CD4-positive, alpha-beta T cell treated with Interferon gamma for 1 hour (primary cell): ENCODE data around the gene ELK1.
"Not testable (repeated sequence)": the region's sequence is repeated elsewhere in the genome, so short reads cannot be mapped to it uniquely, and the experiment has no call there.

Experiments
- DNase-seq: peaks from one replicate; pipeline ENCODE4 v3.0.0-alpha.2; 2020

Gene ELK1

GRCh38 chrX:47610511-47610910, 39.9 kb downstream of the ELK1 start:
- DNase-seq: no peak

GRCh38 chrX:47608130-47608810, 42.1 kb downstream of the ELK1 start:
- no peak for DNase-seq

- no peak for DNase-seq
Observed at GRCh38 chrX:47607091-47607490, 43.3 kb downstream of the ELK1 start.

GRCh38 chrX:47605024-47605423, 45.3 kb downstream of the ELK1 start:
- no peak for DNase-seq

- not testable (repeated sequence) for DNase-seq
Observed at GRCh38 chrX:47603125-47603524, 47.2 kb downstream of the ELK1 start.

GRCh38 chrX:47597222-47597621, 53.1 kb downstream of the ELK1 start:
- DNase-seq: no peak

GRCh38 chrX:47596256-47596655, 54.1 kb downstream of the ELK1 start:
- no peak for DNase-seq

- DNase-seq: no peak
Observed at GRCh38 chrX:47595716-47596251, 54.6 kb downstream of the ELK1 start.

- no peak for DNase-seq
Observed at GRCh38 chrX:47593522-47593921, 56.8 kb downstream of the ELK1 start.

GRCh38 chrX:47590984-47591383, 59.4 kb downstream of the ELK1 start:
- no peak for DNase-seq

- DNase-seq: no peak
Observed at GRCh38 chrX:47587906-47588735, 62.2 kb downstream of the ELK1 start.

- no peak for DNase-seq
Observed at GRCh38 chrX:47587091-47587891, 63.1 kb downstream of the ELK1 start.

- no peak for DNase-seq
Observed at GRCh38 chrX:47586043-47586787, 64.1 kb downstream of the ELK1 start.
